ENCODE measurements around the gene ZNF714.

The ZNF714 gene
- 6.6 to 86.9 (median 28.0) reads per million in 18 experiments for total RNA-seq

DNA sequence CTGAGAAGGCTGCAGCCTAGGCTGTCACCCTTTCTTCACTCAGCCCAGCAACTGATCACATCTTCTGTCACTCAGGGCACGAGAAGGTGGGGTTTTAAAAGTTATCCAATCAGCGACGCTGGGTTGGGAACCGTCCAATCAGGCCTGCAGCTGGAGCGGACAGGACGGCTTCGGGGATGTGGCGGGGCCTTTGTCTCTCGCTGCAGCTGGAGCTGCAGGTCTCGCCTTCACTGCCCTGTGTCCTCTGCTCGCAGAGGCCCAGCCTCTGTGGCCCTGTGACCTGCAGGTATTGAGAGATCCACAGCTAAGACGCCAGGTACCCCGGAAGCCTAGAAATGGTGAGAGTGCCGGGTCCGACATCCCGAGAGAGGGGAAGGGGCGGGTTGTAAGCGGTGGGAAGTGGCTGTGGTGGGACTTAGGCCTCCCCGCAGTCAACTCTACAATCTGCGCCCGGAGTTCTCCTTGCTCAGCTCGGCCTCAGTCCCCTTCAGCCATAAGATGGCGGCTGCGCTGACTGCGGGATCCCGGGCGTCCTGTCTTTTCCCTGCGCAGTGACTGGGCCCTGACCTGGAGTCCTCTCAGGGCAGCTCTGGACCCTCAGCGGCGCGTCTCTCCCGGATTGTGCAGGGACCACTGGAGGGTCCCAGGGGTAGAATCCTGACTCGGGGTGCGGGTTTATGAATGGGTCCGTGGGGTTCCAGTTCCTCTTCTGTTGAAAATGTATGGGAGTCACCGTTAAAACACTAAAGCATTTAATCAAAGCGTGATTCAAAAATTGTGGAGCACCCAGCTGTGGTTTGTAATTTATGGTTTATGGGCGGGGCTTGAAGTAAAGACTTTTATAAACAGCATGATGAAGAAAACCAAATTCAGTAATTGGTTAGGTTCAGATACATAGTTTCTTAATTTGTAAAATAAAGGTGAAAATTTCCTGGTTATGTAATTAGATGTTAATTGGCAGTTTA lies at the start of gene ZNF714:
TSS of gene ZNF714 (plus strand) at position 193 of the 965 bp plus-strand sequence. CDS start 16,066 bp downstream, outside the sequence.
- peak; percentile 88 to 96 for DNase-seq

DNA sequence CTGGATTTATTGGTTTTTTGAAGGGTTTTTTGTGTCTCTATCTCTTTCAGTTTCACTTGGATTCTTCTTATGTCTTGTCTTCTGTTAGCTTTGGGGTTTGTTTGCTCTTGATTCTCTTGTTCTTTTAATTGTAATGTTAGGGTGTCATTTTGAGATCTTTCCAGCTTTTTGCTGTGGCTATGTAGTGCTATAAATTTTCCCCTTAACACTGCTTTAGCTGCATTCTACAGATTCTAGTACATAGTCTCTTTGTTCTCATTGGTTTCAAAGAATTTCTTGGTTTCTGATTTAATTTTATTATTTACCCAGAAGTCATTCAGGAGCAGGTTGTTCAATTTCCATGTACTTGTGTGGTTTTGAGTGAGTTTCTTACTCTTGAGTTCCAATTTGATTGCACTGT lies 37.0 kb upstream of the ZNF714 start:
- DNase-seq = no peak

DNA sequence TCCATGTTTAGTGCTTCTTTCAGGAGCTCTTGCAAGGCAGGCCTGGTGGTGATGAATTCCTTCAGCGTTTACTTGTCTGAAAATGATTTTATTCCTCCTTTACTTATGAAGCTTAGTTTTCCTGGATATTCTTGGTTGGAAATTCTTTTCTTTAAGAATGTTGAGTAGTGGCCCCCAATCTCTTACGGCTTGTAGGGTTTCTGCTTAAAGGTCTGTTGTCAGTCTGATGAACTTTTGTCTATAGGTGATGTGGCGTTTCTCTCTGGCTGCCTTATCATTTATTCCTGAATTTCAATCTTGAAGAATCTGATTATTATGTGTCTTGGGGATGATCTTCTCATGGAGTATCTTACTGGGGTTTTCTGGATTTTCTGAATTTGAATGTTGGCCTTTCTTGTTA lies 35.5 kb upstream of the ZNF714 start:
- DNase-seq = no peak

DNA sequence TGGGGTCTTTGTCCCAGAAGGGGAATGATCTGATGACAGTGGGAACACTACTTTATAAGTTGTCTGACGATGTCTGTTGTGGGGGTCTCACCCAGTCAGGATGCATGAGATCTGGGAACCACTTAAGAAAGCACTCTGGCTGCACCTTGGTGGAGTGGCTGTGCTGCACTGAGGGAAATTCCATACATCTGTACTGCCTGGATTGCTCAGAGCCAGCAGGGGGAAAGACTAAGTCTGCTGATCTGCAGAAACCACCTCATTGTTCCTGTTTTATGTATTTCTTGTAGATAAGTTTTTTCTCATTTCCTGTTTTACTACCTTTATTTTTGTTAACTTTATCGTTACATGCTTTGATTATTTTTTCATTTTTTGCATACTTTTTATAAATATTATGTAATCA lies 34.3 kb upstream of the ZNF714 start:
- peak in 1 of 2 donors; percentile 44 for DNase-seq

DNA sequence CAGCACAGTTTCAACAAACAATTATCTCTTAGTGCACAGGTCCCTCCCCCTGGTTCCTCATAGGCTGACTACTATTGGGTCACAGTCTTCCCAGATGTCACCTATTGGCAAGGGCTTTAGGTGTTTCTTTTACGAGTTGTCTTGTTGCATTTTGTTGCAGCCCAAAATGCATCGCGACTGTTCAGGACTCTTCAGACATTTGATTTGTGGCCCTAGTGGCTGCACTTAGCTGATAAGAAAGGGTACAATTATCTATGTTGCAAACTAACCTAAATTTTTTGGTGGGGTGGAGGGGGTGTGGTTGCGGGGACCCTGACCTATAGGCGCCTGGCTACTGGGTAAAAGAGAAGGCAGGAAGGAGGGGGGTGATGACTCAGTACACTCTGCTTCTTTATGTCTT lies 29.1 kb upstream of the ZNF714 start:
- DNase-seq = no peak

DNA sequence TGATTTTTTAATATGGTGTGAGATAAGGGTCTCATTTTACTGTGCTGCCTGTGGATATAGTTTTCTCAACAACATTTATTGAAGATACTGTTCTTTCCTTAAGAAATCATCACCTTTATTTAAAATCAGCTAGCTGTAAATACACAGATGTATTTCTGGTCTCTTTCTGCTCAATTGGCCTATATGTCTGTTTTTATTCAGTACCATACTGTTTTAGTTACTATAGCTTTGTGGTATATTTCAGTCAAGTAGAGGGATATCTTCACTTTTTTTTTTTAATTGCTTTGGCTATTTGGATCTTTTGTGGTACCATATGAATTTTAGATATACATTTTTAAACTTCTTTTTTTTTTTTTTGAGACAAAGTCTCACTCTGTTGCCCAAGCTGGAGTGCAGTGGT lies 16.7 kb upstream of the ZNF714 start:
- DNase-seq = no peak

DNA sequence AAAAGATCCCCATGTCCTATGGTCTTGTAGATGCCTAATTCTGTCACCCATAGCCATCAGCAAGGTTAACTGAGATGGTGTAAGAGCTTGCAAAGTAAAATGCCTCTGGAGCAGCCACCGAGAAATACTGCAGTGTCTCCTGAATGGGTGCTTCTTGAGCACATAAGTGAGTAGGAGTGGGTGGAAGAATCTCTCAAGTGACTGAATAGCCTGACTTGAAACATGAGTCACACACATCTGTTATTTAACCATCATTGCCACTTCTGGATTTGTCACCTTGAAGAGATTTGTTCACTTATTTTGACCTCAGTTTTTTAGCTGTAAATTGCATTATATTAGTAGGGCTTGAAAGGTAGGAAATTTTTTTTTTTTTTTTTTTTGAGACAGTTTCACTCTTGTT lies 2.3 kb downstream of the ZNF714 start:
- peak; percentile 64 to 90 for DNase-seq

DNA sequence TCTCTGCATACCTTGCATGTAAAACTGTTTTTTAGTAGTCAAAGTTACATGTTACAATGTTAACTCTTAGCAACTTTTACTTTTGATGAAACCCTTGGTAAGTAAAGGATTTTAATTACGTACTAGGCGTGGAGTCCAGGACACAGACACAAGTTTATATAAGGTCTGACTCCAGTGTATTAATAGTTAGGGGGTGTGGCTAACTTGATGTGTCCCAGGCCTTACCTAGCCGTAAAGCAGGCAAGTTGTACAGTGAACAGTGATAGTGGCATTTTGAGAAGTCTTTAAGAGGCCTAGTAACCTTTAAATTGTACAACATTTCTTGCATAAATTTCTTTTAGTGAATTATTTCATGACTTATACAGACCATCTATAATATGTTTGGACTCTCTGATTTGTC lies 5.9 kb downstream of the ZNF714 start:
- DNase-seq = no peak

DNA sequence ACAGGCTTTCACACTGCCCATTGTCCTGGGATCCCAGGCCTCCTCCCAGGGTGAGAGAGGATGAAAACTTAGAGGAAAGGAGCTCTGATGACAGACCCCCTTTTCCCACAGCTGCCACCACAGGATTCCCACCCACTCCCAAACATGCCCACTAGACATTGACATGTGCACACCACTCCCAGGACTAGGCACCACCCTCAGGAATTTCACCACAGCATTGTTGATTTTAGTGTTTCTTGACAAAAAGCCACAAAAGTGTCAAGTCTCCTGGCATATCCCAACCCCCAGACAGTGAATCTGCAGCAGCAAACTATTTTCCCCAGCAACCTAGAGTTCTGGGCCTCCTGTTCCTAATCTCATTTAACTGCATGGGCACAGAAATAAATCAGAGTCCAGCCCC lies 10.1 kb downstream of the ZNF714 start:
- no peak for DNase-seq

DNA sequence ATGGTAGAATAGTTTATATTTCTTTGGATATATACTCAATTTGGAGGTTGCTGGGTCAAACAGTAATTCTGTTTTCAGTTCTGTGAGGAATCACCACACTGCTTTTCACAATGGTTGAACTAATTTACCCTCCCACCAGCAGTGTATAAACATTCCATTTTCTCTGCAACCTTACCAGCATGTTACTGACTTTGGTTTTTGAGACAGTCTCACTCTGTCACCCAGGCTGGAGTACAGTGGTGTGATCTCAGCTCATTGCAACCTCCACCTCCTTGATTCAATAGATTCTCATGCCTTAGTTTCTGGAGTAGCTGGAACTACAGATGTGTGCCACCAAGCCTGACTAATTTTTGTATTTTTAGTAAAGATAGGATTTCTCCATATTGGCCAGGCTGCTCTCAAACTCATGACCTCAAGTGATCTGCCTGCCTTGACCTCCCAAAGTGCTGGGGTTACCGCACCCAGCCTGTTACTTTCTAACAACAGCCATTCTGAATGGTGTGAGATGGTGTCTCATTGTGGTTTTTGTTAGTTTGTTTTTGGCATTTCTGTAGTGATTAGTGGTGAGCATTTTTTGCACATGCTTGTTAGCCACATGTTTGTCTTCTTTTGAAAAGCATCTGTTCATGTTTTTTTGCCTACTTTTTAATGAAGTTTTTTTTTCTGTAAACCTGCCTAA lies 12.5 kb downstream of the ZNF714 start:
- no peak for DNase-seq

DNA sequence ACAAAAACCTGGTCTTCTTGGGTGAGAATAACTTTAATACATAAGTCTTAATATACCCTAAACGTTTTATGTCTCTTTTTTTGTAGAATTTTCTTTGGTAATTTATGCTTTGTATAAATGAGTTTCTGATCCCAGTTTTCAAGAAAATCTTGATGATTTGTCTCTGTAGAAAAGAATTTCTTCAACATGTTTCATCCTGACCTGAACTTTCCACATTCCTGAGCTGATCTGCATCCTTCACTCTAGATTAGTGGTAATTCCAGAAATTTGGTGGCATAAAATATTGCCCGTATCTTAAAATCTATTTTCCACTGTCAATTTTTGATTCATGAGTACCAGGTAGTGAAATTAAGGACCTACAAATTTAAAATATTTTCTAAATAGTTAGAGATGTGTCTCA lies 16.3 kb downstream of the ZNF714 start:
- no peak for DNase-seq

DNA sequence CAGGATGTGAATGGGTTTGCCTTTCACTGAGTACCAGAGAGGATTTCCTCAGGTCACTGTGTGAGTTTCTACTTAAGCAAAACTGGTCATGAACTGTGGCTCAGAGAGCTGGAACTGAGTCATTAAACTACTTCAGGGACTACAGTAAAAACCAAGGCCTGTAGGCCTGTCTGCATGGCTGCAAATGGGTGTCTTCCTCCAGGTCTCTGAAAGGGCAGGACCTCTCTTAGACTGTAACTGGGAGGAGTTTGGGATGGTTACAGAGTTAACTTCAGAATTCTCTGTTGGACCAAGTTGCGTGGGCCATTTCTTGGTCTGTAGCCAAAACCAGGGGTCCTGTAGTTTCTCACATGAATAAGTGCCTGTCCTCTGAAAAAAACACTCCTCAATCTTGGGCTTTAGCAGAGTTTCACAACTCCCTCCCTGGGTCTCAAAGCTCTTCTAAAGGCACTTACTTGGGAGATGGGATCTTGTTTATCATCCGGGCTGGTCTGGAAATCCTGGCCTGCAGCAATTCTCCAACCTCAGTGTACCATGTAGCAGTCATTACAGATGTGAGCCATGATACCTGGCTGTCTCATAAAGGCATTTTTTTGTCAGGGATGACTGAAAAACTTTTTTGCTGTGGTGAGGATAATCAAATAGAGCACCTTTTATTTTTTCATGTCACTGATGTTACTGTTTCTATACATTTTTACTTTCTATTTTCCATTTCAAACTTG lies 19.7 kb downstream of the ZNF714 start:
- DNase-seq = no peak

DNA sequence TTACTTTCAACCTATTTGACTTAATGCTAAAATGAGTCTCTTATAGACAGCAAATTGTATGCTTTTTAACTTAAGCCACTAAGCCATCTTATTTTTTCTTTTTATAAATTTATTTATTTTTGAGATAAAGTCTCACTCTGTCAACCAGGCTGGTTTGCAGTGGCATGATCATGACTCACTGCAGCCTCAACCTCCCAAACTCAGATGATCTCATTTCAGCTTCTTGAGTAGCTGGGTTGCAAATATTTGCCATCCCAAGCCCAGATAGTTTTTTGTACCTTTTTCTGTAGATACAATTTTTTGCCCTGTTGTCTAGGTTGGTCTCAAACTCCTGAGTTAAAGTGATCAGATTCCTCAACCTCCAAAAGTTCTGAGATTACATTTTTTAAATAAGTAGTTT lies 27.1 kb downstream of the ZNF714 start:
- peak in 1 of 2 donors; percentile 31 for DNase-seq

DNA sequence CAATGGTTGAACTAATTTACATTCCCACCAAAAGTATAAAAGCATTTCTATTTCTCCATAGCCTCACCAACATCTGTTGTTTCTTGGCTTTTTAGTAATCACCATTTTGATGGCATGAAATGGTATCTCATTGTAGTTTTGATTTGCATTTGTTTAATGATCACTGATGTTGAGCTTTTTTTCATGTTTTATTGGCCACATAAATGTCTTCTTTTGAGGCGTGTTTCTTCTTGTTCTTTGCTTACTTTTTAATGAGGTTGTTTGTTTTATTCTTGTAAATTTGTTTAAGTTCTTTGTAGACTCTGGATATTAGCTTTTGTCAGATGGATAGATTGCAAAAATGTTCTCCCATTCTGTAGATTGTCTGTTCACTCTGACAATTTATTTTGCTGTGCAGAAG lies 28.2 kb downstream of the ZNF714 start:
- DNase-seq = no peak

DNA sequence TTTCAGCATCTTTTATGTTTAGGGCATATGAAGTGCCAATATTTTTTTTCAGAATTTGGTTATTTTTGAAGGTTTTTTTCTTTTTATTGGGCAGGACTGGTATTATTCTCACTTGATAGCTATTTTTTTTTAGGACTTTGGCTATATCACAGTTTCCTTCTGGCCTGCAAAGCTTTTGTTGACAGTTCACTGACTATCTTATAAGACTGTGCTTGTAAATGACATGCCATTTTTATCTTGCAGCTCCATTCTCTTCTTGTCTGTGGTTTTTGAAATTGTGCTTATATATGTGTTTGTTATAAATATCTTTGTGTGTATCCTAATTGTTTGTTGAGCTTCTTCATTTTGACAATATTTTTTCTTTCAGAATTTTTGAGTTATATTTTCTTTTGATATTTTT lies 33.4 kb downstream of the ZNF714 start:
- no peak for DNase-seq

DNA sequence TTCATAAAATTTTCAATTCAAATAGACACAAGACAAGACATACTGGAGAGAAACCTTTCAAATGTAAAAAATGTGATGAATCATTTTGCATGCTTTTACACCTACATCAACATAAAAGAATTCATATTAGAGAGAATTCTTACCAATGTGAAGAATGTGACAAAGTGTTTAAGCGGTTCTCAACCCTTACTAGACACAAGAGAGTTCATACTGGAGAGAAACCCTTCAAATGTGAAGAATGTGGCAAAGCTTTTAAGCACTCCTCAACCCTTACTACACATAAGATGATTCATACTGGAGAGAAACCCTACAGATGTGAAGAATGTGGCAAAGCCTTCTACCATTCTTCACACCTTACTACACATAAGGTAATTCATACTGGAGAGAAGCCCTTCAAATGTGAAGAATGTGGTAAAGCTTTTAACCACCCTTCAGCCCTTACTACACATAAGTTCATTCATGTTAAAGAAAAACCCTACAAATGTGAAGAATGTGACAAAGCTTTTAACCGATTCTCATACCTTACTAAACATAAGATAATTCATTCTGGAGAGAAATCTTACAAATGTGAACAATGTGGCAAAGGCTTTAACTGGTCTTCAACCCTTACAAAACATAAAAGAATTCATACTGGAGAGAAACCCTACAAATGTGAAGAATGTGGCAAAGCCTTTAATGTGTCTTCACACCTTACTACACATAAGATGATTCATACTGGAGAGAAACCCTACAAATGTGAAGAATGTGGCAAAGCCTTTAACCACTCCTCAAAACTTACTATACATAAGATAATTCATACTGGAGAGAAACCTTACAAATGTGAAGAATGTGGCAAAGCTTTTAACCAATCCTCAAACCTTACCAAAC lies 35.3 kb downstream of the ZNF714 start:
- no peak for DNase-seq

DNA sequence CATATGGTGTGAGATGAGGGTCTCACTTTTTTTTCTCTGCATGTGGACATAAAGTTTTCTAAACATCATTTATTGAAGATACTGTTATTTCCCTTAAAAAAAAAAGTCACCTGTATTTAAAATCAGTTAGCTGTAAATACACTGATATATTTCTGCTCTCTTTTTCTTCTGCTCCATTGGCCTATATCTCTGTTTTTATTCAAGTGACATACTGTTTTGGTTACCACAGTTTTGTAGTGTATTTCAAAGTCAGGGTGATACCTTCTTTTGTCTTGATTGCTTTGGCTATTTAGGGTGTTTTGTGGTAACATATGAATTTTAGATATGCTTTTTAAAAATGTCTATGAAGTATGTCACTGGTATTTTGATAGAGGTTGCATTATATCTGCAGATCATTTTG lies 44.1 kb downstream of the ZNF714 start:
- no peak for DNase-seq

DNA sequence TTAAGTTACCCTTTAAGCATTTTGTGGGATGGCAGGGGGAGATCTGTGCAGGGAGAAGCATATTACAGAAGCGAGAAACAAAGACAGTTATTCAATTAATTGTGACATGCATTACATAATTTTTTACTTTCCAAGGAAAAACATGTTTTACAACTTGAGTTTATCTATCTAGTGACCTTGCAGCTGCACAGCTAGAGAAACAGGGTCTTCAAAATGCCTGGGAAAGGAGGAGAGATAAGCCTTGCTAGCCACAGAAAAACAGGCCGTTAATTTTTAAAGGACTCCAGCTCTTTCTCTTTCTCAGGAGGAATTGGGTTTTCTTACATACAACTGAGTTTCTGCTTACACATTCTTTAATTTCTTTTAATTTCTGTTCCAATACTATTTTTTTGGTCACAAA lies 45.0 kb downstream of the ZNF714 start:
- DNase-seq = no peak

DNA sequence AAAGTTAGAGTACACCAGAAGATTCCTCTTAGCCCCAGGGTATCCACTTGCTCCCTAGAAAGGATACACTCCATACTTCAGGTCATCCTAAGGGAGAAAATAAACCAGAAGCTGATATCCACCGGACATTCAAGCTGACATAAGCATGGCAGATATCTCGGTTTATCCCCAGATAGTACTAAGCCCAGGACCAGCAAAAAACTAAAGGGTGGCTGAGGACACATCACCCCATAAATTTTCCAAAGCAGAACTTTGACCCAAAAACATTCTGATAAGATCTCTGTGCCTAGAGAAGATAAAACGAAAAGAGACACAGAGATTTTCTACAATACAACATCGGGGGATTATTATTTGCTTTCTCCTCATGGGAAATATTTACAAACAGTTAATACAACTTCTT lies 45.9 kb downstream of the ZNF714 start:
- DNase-seq = no peak

DNA sequence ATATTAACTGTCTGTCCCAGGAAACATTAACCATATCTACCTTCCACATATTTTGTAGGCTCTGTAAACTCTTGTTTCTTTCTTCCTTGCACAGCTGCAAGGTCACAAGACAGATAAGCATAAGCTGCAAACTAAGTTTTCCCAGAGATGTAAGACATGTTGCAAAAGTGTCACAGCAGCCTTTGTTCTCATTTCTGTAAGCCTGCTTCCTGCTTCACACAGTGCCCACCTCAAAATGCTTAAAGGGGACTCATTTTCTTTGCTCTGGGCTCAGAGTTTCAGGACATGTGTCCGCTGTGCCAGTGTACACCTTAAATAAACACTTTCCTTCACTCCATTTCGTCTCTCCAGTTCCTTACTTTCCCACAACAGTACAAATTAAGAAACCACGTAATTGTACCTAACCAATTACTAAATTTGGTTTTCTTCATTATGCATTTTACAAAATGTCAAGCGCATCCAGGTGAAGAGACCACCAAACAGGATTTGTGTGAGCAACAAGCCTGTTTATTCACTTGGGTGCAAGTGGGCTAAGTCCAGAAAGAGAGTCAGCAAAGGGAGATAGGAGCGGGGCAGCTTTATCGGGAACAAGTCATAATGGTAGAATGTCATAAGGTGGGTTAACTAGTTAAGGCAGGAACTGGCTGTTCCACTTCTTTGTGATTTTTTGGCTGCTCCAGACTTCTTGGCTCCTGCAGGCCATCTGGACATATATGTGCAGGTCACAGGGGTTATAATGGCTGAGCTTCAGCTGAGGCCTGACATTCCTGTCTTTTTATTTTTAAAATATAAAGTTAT lies 47.1 kb downstream of the ZNF714 start:
- peak in 1 of 2 donors; percentile 21 for DNase-seq

DNA sequence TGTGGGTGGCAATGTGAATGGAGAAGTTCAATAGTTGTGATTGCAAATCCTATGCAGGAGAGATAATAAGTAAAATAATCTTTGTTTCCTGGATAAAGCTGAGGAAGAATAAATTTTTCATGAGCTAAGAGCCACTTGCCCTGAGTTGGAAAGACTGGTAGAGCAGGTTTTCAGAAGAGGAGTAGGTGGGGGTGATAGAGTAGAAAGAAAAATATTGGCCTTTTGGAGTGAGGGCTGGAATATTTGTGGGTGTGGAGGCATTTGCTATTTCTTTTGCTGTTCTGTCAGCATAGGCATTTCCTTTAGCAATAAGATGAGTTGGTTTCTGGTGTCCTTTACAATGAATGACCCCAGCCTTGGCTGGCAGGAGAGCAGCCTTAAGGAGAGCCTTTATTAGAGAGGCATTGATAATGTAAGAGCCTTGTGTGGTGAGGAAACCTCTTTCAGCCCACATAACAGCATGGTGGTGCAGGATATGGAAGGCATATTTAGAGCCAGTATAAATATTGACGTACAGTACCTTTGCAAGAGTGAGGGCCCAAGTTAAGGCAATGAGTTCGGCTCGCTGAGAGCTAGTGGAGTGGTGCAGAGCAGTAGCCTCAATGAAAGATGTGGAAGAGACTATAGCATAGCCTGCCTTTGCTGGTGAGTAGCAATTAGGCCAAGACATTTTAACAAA lies 48.2 kb downstream of the ZNF714 start:
- no peak for DNase-seq

Measured in inflammatory macrophage (primary cell).